Measurements from ENCODE around the gene ALPG. TPM values are rescaled to one million over a fixed set of nuclear protein-coding genes. Genes with fewer than 3 reads are reported as not detected.

ALPG gene
- total RNA-seq, 1 donor from 2014 or later: not detected

GRCh38 chr2:232396683-232397082 is 10.0 kb upstream of the ALPG start:
- H3K27ac ChIP-seq: no peak overlapping the region
- no peaks in the 10 kb centered on the region for H3K4me1 Mint-ChIP-seq
- H3K36me3 Mint-ChIP-seq: no peaks in the 10 kb centered on the region
- H3K4me1 ChIP-seq: no peaks in the 10 kb centered on the region
- no peak overlapping the region for H3K27ac Mint-ChIP-seq
- no peaks in the 10 kb centered on the region for H3F3A ChIP-seq (ENCODE audit: low read depth)
- H3K9ac ChIP-seq: no peak overlapping the region
- H3K4me3 Mint-ChIP-seq: no peak overlapping the region
- H3K4me3 ChIP-seq: no peak overlapping the region
- H3K9me3 Mint-ChIP-seq: no peaks in the 10 kb centered on the region
- H2AFZ ChIP-seq (replicated peaks): no peak overlapping the region
- peaks cover 5% of the 10 kb centered on the region for H3K27me3 Mint-ChIP-seq (ENCODE audit: insufficient read depth, low read depth)
- no peaks in the 10 kb centered on the region for H3K9me3 ChIP-seq (ENCODE audit: low read depth)
- DNase-seq (ENCODE audit: low spot score): no peak
- no peaks in the 10 kb centered on the region for H3K79me2 ChIP-seq (ENCODE audit: low read depth)
- no peaks in the 10 kb centered on the region for H3K36me3 ChIP-seq
- TF ChIP-seq CTCF (IDR thresholded peaks at IDR 0.05) (no peak), EZH2 (IDR thresholded peaks at IDR 0.05) (no peak), EZH2phosphoT487 (IDR thresholded peaks at IDR 0.05) (no peak)
- no peaks in the 10 kb centered on the region for H3K27me3 ChIP-seq
- no peaks in the 10 kb centered on the region for H4K20me1 ChIP-seq (ENCODE audit: low read depth)
- H3K4me2 ChIP-seq: no peak overlapping the region

- no peak overlapping the region for H3K4me3 Mint-ChIP-seq
- no peak for TF ChIP-seq EZH2 (IDR thresholded peaks at IDR 0.05)
- TF ChIP-seq EZH2phosphoT487 (IDR thresholded peaks at IDR 0.05): no peak
- TF ChIP-seq CTCF (IDR thresholded peaks at IDR 0.05): no peak
- no peaks in the 10 kb centered on the region for H3K27me3 ChIP-seq
Observed at GRCh38 chr2:232398293-232399034, 8.2 kb upstream of the ALPG start.

GRCh38 chr2:232400256-232401015 is 6.2 kb upstream of the ALPG start:
- H3K27me3 Mint-ChIP-seq (ENCODE audit: insufficient read depth, low read depth): peaks cover 7% of the 10 kb centered on the region
- no peaks in the 10 kb centered on the region for H3K9me3 Mint-ChIP-seq
- Histone ChIP-seq H3K27me3 (no peaks in the 10 kb centered on the region), H2AFZ (replicated peaks) (no peak overlapping the region), H3K9me3 (ENCODE audit: low read depth) (no peaks in the 10 kb centered on the region), H3K4me3 (no peak overlapping the region), H3K27ac (no peak overlapping the region), H3K79me2 (ENCODE audit: low read depth) (no peaks in the 10 kb centered on the region), H3F3A (ENCODE audit: low read depth) (no peaks in the 10 kb centered on the region), H3K4me1 (no peaks in the 10 kb centered on the region), H3K9ac (no peak overlapping the region), H3K4me2 (no peak overlapping the region), H3K36me3 (no peaks in the 10 kb centered on the region), H4K20me1 (ENCODE audit: low read depth) (no peaks in the 10 kb centered on the region)
- no peak for TF ChIP-seq CTCF (IDR thresholded peaks at IDR 0.05)
- TF ChIP-seq EZH2phosphoT487 (IDR thresholded peaks at IDR 0.05): no peak
- no peak for TF ChIP-seq EZH2 (IDR thresholded peaks at IDR 0.05)
- H3K27ac Mint-ChIP-seq: no peak overlapping the region
- H3K4me1 Mint-ChIP-seq: peaks cover 4% of the 10 kb centered on the region
- no peak overlapping the region for H3K4me3 Mint-ChIP-seq
- DNase-seq (ENCODE audit: low spot score): no peak
- H3K36me3 Mint-ChIP-seq: no peaks in the 10 kb centered on the region

More at GRCh38 chr2:232398293-232399034, 8.2 kb upstream of the ALPG start:
- H3K27me3 Mint-ChIP-seq (ENCODE audit: insufficient read depth, low read depth): peaks cover 7% of the 10 kb centered on the region
- H4K20me1 ChIP-seq (ENCODE audit: low read depth): no peaks in the 10 kb centered on the region
- H3K4me2 ChIP-seq: no peak overlapping the region
- H3K4me3 ChIP-seq: no peak overlapping the region
- no peaks in the 10 kb centered on the region for H3K4me1 Mint-ChIP-seq
- no peak overlapping the region for H2AFZ ChIP-seq (replicated peaks)
- DNase-seq (ENCODE audit: low spot score): no peak
- H3K36me3 ChIP-seq: no peaks in the 10 kb centered on the region
- H3F3A ChIP-seq (ENCODE audit: low read depth): no peaks in the 10 kb centered on the region
- no peaks in the 10 kb centered on the region for H3K79me2 ChIP-seq (ENCODE audit: low read depth)
- H3K27ac Mint-ChIP-seq: no peak overlapping the region
- no peaks in the 10 kb centered on the region for H3K4me1 ChIP-seq
- no peaks in the 10 kb centered on the region for H3K9me3 ChIP-seq (ENCODE audit: low read depth)
- H3K27ac ChIP-seq: no peak overlapping the region
- H3K36me3 Mint-ChIP-seq: no peaks in the 10 kb centered on the region
- H3K9me3 Mint-ChIP-seq: no peaks in the 10 kb centered on the region
- no peak overlapping the region for H3K9ac ChIP-seq
